ENCODE data around the gene LRRC9. TPM values are rescaled to one million over a fixed set of nuclear protein-coding genes. Genes with fewer than 3 reads are reported as not detected.

The LRRC9 gene
- not detected in 2 replicates for total RNA-seq

DNA sequence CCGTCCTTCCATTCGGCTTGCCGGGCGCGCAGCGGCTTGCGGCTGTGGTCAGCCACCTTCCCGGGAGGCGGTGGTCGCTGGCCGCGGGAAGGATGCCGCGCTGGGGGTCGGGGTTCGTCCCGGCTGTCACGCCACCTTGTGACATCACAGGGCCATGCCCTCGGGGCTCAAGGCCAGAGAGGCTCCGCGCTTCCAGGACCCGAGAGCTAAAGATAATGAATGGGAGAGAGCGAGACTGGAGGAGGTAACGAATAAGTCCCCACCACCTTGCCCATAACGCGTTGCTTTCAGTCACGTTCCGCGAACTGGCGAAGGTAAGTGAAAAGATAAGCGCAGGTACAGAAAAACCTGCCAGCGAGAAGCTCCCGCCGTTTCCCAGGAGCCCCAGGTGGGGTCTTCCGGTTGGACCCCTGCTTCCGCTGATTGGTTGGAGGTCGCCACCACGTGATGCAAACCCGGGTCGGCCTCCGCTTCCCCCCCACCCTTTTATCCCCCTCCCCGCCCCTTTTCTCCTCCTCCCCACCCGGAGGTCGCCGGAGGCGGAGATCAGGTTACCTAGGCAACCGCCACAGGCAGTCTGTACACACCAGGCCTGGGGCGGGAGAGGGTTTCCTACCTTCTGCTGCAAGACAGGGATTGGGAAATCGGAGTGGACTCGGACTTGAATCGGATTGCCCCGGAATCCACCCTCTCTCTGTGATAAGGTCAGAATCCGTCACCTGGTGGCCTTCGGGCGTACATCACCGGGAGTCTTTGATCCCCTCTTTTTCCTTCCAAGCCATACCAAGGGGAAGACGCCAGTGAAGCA lies at the start of gene LRRC9:
Gene LRRC9 (plus strand): TSS at position 575 of the 808 bp plus-strand sequence.
- Mint-ChIP-seq H3K27ac (no peak within 1 kb of the TSS), H3K9me3 (no peaks in the 10 kb centered on the region), H3K4me1 (peaks cover 4% of the 10 kb centered on the region), H3K27me3 (peaks cover 45% of the 10 kb centered on the region), H3K4me3 (peak within 1 kb of the TSS; percentile 57), H3K36me3 (ENCODE audit: low read depth) (no peaks in the 10 kb centered on the region)
- DNase-seq, result no peak
- intact Hi-C loops (cut with micrococcal nuclease), result no loop called here

DNA sequence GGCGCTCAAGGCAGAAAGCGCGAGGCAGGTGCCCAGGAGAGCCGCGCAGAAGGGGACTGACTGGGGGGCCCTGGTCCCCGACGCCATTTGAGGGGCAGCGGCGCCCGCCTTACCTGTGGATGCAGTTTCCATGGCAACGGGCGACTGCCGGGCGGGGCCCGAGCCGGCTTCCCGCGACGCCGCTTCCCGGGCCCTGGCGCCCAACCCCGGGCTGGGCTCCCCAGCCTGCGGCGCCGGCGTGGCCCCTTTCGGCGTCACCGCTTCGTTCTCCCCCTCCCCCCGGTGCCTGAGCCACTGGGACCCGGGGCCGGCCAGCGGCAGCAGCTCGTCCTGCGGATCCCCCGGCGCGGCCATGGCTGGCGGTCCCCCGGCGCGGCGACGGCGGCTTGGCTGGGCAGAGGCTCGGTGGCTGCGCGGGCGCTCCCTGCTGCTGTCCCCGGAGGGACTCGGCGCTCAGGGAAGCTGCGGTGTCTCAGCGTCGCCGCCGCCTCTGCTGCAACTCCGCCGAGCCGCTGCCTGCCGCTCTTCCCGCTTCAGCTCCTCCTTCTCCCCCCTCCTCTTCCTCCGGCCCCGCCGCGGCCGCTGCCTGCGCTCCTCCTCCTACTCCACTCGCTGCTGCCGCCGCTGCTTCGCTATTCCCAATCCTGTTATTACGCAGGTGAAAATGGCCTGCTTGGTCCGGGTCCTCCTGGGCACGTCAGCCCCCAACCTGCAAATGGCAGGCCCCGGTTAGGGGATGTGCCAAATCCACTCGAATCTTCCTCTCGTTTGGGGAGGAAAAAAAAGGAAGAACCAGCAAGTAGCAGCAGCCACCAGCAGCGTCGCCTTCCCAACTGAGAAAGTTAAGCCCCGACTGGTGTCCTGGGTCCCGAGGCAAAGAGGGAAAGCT lies 49.4 kb upstream of the LRRC9 start, which contains the start of gene RTN1:
Gene RTN1 (minus strand): TSS at position 500 of the 889 bp plus-strand sequence. CDS start 146 bp downstream, at position 354.
- peaks cover 7% of the 10 kb centered on the region for H3K4me1 Mint-ChIP-seq

DNA sequence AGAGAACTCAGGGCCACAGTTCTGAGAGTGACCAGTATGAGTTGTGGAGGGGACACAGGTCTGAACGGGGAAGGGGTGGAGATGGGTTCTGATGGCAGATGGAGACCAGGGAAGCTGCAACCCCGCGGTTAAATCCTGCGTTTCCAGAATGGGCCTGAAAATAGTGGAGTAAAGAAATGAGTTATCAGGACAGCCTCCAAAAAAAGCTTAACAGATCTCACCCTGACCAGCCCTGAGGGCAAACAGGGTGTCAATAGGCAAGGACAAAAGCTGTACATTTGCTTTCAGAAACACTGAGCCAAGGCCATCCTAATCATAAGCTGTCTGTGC lies 48.8 kb upstream of the LRRC9 start:
- H3K27me3 Mint-ChIP-seq, result peaks cover 47% of the 10 kb centered on the region
- no peak for DNase-seq
- intact Hi-C loops (cut with micrococcal nuclease), result no loop called here
- no peaks in the 10 kb centered on the region for H3K36me3 Mint-ChIP-seq (ENCODE audit: low read depth)
- H3K4me1 Mint-ChIP-seq, result peaks cover 7% of the 10 kb centered on the region
- H3K27ac Mint-ChIP-seq, result no peak overlapping the region
- H3K4me3 Mint-ChIP-seq, result peak overlapping the region; percentile 81
- H3K9me3 Mint-ChIP-seq, result no peaks in the 10 kb centered on the region

More for the DNA sequence above, 49.4 kb upstream of the LRRC9 start, which contains the start of gene RTN1:
- H3K27ac Mint-ChIP-seq, result no peak within 1 kb of the TSS
- DNase-seq, result peak; percentile 71
- peaks cover 52% of the 10 kb centered on the region for H3K27me3 Mint-ChIP-seq
- no peaks in the 10 kb centered on the region for H3K9me3 Mint-ChIP-seq
- H3K4me3 Mint-ChIP-seq, result peak within 1 kb of the TSS; percentile 81
- no peaks in the 10 kb centered on the region for H3K36me3 Mint-ChIP-seq (ENCODE audit: low read depth)
- intact Hi-C loops (cut with micrococcal nuclease), result loop anchor here (1.0 kb wide), 1 partner anchor 48 kb away; no protein-coding TSS in a partner anchor

DNA sequence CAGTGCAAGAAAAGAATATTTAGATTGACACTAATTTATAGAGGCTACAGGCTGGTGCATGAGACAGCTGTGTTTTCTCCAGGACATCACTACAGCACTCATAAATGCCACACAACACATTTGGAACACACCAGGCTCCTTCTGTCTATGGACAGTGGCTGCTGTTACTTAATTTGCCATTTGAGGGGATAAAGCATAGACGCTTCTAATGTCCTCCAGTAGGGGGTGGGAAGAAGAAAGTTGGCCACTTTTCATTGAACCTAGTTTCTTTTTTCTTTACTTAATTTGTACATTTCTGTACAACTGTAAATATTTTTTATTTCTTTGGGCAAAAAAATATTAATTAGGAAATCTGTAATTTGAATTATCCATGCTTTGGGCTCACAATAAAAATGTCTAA lies 37.0 kb upstream of the LRRC9 start:
- Mint-ChIP-seq H3K27ac (no peak overlapping the region), H3K9me3 (no peaks in the 10 kb centered on the region), H3K27me3 (peaks cover 8% of the 10 kb centered on the region), H3K4me3 (no peak overlapping the region), H3K4me1 (no peaks in the 10 kb centered on the region), H3K36me3 (ENCODE audit: low read depth) (no peaks in the 10 kb centered on the region)
- DNase-seq, result no peak
- intact Hi-C loops (cut with micrococcal nuclease), result no loop called here

DNA sequence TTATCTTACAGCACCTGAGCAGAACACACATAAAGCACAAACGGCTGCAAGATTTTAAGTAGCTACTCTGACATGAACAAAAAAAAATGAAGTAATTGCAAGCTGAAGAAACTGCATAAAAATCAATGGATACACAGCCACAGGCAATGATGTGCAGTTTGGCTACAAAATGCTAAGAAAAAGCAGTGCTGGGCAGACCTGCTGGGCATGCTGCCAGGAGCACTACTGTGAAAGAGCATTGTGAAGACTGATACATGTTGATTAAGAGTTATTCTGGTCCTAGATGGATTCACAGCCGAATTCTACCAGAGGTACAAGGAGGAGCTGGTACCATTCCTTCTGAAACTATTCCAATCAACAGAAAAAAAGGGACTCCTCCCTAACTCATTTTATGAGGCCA lies 29.3 kb upstream of the LRRC9 start:
- DNase-seq, result no peak
- Mint-ChIP-seq H3K27me3 (peaks cover 4% of the 10 kb centered on the region), H3K36me3 (ENCODE audit: low read depth) (no peaks in the 10 kb centered on the region), H3K4me1 (no peaks in the 10 kb centered on the region), H3K4me3 (no peak overlapping the region), H3K9me3 (no peaks in the 10 kb centered on the region), H3K27ac (no peak overlapping the region)
- intact Hi-C loops (cut with micrococcal nuclease), result no loop called here

DNA sequence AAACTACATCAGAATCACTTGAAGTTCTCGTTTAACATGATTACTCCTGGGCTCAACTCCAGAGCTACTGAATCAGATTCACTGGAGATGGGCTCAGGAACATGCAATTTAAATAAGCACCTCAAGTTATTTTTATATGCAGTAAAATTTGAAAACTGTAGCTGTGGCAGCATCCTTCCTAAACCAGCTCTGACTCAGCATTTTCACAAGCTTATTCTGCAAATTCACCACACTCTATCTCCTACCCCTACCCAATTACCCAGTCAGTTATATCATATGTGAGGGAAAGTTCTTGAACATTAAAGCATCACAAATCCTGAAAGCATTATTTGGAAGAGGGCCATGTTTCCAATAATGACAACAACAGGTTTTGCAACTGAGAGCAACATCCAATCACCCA lies 24.2 kb upstream of the LRRC9 start:
- Mint-ChIP-seq H3K27me3 (peaks cover 12% of the 10 kb centered on the region), H3K4me3 (no peak overlapping the region), H3K9me3 (no peaks in the 10 kb centered on the region), H3K36me3 (ENCODE audit: low read depth) (no peaks in the 10 kb centered on the region), H3K27ac (no peak overlapping the region), H3K4me1 (no peaks in the 10 kb centered on the region)
- intact Hi-C loops (cut with micrococcal nuclease), result no loop called here
- DNase-seq, result no peak

DNA sequence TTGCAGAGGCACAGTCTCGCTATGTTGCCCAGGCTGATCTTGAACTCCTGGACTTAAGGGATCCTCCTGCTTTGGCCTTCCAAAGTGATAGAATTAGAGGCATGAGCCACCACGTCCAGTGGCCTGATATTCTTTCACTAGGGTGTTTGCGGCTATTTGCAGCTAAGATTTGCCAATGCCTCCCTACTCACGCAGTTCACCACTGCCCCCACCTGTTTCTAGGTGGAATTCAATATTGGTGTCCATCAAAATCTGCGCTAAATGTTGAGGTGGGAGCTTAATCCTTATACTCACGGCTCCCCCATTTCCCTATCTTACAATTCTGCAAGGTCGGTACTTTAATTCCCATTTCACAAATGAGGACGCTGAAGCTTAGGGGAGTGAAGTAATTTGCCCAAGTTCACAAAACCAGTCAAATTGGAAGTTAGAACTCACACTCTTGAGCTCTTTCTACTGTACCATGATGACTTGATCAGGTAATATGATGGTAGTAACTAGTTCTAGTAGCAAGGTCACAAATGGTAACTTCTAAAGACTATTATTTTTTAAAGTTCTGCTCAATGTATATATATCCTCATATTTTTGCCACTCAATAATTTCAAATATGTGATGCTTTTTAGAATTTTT lies 22.1 kb upstream of the LRRC9 start:
- intact Hi-C loops (cut with micrococcal nuclease), result no loop called here

DNA sequence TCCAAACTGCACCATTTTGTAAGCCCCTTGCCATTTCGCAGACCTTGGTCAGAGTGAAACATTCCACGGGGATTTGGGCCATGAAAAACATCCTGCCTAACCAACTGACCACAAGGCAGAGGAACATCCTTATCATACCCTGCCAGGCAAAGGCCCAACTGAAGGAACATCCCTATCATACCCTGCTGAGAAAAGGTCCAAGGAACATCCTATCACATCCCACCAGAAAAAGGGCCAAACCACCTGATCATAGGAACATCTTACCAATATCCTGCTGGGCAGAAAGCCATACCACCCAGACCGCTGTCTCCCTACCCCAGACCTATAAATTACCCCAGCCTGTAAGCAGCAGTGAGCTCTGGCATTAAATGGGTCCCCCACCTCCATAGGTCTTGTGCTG lies 19.4 kb upstream of the LRRC9 start:
- no peak for DNase-seq
- Mint-ChIP-seq H3K9me3 (no peaks in the 10 kb centered on the region), H3K4me1 (no peaks in the 10 kb centered on the region), H3K27me3 (peaks cover 12% of the 10 kb centered on the region), H3K27ac (no peak overlapping the region), H3K36me3 (ENCODE audit: low read depth) (no peaks in the 10 kb centered on the region), H3K4me3 (no peak overlapping the region)
- intact Hi-C loops (cut with micrococcal nuclease), result no loop called here

More for the DNA sequence above, 22.1 kb upstream of the LRRC9 start:
- Mint-ChIP-seq H3K36me3 (ENCODE audit: low read depth) (no peaks in the 10 kb centered on the region), H3K27ac (no peak overlapping the region), H3K27me3 (peaks cover 12% of the 10 kb centered on the region), H3K4me3 (no peak overlapping the region), H3K9me3 (no peaks in the 10 kb centered on the region), H3K4me1 (no peaks in the 10 kb centered on the region)
- DNase-seq, result no peak

DNA sequence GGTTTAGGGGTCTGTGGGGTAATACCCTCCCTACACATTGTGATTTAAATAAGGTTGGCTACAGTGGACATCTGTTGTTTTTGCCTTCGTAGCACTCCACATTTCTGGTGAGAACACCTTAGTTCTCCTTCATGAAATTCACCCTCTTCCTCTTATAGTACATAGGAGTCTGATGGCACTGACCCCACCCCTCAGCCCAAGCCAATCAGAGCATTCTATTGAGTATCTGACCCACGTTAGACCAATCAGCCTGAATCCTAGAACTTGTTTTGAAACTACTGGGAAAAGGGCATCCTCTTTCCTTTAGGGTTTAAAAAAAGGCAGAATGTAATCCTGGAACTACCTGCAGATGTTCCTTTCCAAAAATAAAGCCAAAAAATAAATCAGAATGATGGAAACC lies 15.8 kb upstream of the LRRC9 start:
- no peak for DNase-seq
- Mint-ChIP-seq H3K4me1 (no peaks in the 10 kb centered on the region), H3K36me3 (ENCODE audit: low read depth) (no peaks in the 10 kb centered on the region), H3K4me3 (no peak overlapping the region), H3K27me3 (peaks cover 6% of the 10 kb centered on the region), H3K27ac (no peak overlapping the region), H3K9me3 (no peaks in the 10 kb centered on the region)
- intact Hi-C loops (cut with micrococcal nuclease), result no loop called here

DNA sequence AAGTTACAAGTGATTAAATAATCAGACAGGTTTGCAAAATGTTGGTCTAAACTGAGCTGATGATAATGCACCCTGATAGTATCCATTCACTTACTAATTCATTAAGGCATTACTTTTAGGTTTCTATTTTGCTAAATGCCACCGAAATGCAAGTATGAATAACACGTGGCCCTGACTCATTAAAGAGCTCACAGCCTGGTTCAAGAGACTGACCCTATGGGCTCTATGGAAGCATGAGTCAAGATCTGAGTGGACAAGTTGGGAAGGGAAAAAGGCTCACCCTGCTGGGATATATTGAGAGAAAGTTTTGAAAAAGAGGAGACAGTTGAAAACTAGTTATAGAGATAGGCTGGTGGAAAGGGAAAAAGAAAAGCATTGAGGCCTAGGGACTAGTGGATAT lies 14.8 kb upstream of the LRRC9 start:
- no peaks in the 10 kb centered on the region for H3K36me3 Mint-ChIP-seq (ENCODE audit: low read depth)
- no peak for DNase-seq
- no peaks in the 10 kb centered on the region for H3K4me1 Mint-ChIP-seq
- intact Hi-C loops (cut with micrococcal nuclease), result no loop called here
- no peak overlapping the region for H3K27ac Mint-ChIP-seq
- no peaks in the 10 kb centered on the region for H3K27me3 Mint-ChIP-seq
- H3K4me3 Mint-ChIP-seq, result no peak overlapping the region
- no peaks in the 10 kb centered on the region for H3K9me3 Mint-ChIP-seq

DNA sequence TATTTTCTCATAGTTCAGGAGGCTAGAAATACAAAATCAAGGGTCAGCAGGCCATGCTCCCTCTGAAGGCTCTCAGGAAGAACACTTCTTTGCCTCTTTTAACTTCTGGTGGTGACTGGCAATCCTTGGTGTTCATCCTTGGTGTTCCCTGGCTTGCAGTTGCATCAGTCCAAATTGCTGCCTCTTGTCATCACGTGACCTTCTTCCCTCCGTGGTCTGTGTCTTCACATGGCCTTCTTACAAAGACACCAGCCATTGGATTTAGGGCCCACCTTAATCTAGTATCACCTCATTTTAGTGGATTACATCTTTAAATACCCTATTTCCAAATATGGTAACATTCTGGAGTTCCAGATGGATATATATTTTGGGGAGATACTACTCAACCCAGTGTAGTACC lies 7.5 kb upstream of the LRRC9 start:
- H3K4me1 Mint-ChIP-seq, result no peaks in the 10 kb centered on the region
- H3K9me3 Mint-ChIP-seq, result no peaks in the 10 kb centered on the region
- no peaks in the 10 kb centered on the region for H3K36me3 Mint-ChIP-seq (ENCODE audit: low read depth)
- H3K27ac Mint-ChIP-seq, result no peak overlapping the region
- H3K4me3 Mint-ChIP-seq, result no peak overlapping the region
- peaks cover 13% of the 10 kb centered on the region for H3K27me3 Mint-ChIP-seq
- no peak for DNase-seq
- intact Hi-C loops (cut with micrococcal nuclease), result no loop called here

DNA sequence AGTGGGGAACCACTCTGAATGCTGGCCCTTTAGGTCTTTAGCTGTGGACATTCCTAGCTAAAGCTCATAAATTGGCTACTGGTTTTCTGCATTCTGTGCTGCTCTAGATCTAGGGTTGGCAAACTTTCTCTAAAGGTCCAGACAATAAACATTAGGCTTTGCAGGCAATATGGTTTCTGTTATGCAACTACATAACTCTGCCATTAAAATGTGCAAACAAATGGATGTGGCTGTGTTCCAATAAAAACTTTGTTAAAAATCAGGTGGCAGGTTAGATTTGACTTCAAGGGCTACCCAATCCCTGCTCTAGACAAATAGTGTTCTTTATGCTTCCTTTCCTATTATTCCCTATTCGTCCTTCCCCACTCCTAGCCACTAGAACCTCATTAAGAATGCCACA lies 6.8 kb upstream of the LRRC9 start:
- H3K27me3 Mint-ChIP-seq, result peaks cover 14% of the 10 kb centered on the region
- H3K36me3 Mint-ChIP-seq (ENCODE audit: low read depth), result no peaks in the 10 kb centered on the region
- H3K4me3 Mint-ChIP-seq, result no peak overlapping the region
- H3K27ac Mint-ChIP-seq, result no peak overlapping the region
- no peak for DNase-seq
- H3K9me3 Mint-ChIP-seq, result no peaks in the 10 kb centered on the region
- H3K4me1 Mint-ChIP-seq, result no peaks in the 10 kb centered on the region
- intact Hi-C loops (cut with micrococcal nuclease), result no loop called here

DNA sequence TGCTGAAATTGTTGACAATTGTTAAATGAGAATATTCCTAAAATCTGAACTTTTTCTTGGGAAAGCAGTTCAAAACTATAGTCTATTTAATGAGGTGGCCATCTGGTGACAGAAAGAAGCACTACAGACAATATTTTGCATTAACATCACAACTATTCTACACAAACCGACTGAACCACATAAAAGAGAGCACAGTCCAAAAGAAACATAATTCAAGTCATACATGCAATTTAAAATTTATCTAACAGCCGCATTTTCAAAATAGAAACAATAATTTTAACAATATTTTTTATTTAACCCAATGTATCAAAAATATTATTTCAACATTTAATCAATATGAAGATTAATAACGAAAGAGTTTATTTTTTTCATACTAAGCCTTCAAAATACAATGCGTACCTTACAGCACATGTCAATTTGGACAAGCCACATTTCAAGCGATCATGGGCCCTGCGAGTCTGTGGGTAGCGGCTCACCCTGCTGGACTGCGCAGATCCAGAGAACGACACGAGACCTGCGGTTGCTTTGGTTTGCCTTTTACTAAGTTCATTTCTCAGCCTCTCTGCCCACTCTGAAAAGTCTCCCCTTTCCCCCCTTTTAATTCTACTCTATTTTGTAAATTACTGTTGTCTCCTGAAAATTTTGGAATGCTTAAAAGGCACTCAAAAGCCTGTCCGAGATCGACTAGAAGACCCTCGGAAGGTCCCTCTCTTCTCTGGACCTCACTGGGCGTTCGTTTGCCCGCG lies 947 bp upstream of the LRRC9 start:
- Mint-ChIP-seq H3K9me3 (no peaks in the 10 kb centered on the region), H3K27me3 (peaks cover 45% of the 10 kb centered on the region), H3K27ac (no peak overlapping the region), H3K4me1 (peaks cover 4% of the 10 kb centered on the region), H3K36me3 (ENCODE audit: low read depth) (no peaks in the 10 kb centered on the region), H3K4me3 (peak overlapping the region; percentile 57)
- intact Hi-C loops (cut with micrococcal nuclease), result loop anchor here (1.0 kb wide), 1 partner anchor 49 kb away; the partner anchor contains the start of gene RTN1
- peak; percentile 58 for DNase-seq
